Peyer's patch (tissue), 4 donors: ENCODE results near the gene PXDC1.

Experiments
- POLR2A ChIP-seq, 2 donors: fragments of 450-650 bp; IDR thresholded peaks; one replicate each; pipeline ENCODE4 v1.5.1; 2017; ENCODE audit warnings: antibody characterized with exemption in 2 of 2, mild to moderate bottlenecking in 2 of 2, moderate library complexity in 2 of 2
- TF ChIP-seq, protein P1 (sequence below), 6 experiments: fragments of 450-650 bp in 4 of 6; fragments of 200-600 bp in 2 of 6; sonication (generic) in 1 of 6; IDR thresholded peaks; one replicate each; pipeline ENCODE4 v1.5.1; 2017 to 2019; ENCODE audit warnings: antibody characterized with exemption in 6 of 6, mild to moderate bottlenecking in 3 of 6, moderate library complexity in 1 of 6

DNA sequence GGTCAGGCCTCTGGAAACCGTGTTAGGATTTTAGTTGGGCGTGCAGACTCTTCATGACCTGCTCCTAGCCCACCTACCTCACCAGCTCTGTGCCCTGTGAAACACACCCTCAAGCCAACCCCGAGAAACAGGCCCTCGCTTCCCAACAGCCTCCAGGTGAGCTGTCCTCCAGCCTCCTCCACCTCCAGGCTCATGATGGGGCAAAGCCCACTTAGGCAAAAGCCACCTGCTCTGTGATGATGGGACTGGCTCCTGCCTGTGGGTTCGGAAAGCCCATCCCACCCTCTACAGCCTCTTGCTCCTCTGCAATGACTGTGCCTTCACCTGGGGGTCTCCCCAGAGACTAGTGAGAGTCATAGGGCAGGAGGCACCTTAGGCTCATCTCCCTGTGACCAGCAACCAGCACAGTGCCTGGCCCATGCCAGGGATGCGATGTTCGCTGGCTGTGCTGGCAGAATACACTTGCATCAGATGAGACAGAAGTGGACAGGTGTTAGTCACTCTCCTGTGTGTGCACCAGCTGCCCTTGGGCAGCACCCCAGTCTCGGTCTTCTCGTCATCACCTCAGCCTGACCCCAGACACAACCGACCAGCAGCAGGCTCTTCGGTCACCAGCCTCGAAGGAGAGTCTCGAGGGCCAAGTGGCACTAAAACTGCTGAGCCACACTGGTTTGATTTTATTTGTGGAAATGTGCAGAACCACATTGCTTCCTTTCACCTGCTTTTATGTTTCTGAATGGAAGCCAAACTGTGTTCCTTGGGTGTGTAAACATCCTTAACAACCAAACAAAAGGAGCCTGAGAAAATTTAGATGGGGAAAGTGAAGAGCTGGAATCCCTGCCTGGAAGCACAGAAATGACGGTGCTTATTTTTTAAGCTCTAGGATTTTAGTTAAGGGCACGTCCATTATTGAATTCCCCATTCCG is 10.7 kb downstream of the PXDC1 start:
- TF ChIP-seq, protein P1, sequence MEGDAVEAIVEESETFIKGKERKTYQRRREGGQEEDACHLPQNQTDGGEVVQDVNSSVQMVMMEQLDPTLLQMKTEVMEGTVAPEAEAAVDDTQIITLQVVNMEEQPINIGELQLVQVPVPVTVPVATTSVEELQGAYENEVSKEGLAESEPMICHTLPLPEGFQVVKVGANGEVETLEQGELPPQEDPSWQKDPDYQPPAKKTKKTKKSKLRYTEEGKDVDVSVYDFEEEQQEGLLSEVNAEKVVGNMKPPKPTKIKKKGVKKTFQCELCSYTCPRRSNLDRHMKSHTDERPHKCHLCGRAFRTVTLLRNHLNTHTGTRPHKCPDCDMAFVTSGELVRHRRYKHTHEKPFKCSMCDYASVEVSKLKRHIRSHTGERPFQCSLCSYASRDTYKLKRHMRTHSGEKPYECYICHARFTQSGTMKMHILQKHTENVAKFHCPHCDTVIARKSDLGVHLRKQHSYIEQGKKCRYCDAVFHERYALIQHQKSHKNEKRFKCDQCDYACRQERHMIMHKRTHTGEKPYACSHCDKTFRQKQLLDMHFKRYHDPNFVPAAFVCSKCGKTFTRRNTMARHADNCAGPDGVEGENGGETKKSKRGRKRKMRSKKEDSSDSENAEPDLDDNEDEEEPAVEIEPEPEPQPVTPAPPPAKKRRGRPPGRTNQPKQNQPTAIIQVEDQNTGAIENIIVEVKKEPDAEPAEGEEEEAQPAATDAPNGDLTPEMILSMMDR (IDR thresholded peaks at IDR 0.05) = no peak
- TF ChIP-seq POLR2A (IDR thresholded peaks at IDR 0.05) = no peak
